Fibroblast of mammary gland (primary cell): ENCODE results near the gene PLPP7.
A peak's percentile ranks its signal among the peaks of the same experiment; 100 is the strongest.

ENCODE experiments used
- DNase-seq: peaks from one replicate; pipeline ENCODE4 v3.0.0-alpha.2; 2010; ENCODE audit warnings: low read depth
- H3K4me3 ChIP-seq: 2 replicates; pipeline ENCODE4 v1.5.1; 2011; ENCODE audit warnings: low read depth, mild to moderate bottlenecking, low read length, moderate library complexity; ENCODE audit not compliant: control insufficient read depth
- CTCF ChIP-seq: conservative IDR thresholded peaks from 2 replicates; pipeline ENCODE4 v1.5.1; 2011; ENCODE audit warnings: low read depth, low read length, inconsistent platforms; ENCODE audit not compliant: control insufficient read depth, insufficient read depth

The PLPP7 gene

GRCh38 chr9:131309530-131310276 is 20.2 kb downstream of the PLPP7 start:
- TF ChIP-seq CTCF: no peak
- no peak for DNase-seq
- no peak overlapping the region for H3K4me3 ChIP-seq

GRCh38 chr9:131310833-131311554 is 21.5 kb downstream of the PLPP7 start:
- no peak overlapping the region for H3K4me3 ChIP-seq
- DNase-seq: no peak
- TF ChIP-seq CTCF: no peak

GRCh38 chr9:131312246-131312645 is 22.7 kb downstream of the PLPP7 start:
- no peak for DNase-seq
- TF ChIP-seq CTCF: no peak
- H3K4me3 ChIP-seq: no peak overlapping the region

- no peak for DNase-seq
- H3K4me3 ChIP-seq: no peak overlapping the region
- no peak for TF ChIP-seq CTCF
These were observed 23.6 kb downstream of the PLPP7 start for GRCh38 chr9:131312822-131313770.

- H3K4me3 ChIP-seq: no peak overlapping the region
- no peak for TF ChIP-seq CTCF
- peak; percentile 18 for DNase-seq
These were observed 28.9 kb downstream of the PLPP7 start for GRCh38 chr9:131318231-131319085.

- DNase-seq: no peak
- TF ChIP-seq CTCF: no peak
These were observed 30.0 kb downstream of the PLPP7 start for GRCh38 chr9:131319486-131319885.

More at GRCh38 chr9:131319486-131319885, 30.0 kb downstream of the PLPP7 start:
- no peak overlapping the region for H3K4me3 ChIP-seq
